ENCODE measurements around the gene SHROOM1.
A peak's percentile ranks its signal among the peaks of the same experiment; 100 is the strongest.

Gene SHROOM1

DNA sequence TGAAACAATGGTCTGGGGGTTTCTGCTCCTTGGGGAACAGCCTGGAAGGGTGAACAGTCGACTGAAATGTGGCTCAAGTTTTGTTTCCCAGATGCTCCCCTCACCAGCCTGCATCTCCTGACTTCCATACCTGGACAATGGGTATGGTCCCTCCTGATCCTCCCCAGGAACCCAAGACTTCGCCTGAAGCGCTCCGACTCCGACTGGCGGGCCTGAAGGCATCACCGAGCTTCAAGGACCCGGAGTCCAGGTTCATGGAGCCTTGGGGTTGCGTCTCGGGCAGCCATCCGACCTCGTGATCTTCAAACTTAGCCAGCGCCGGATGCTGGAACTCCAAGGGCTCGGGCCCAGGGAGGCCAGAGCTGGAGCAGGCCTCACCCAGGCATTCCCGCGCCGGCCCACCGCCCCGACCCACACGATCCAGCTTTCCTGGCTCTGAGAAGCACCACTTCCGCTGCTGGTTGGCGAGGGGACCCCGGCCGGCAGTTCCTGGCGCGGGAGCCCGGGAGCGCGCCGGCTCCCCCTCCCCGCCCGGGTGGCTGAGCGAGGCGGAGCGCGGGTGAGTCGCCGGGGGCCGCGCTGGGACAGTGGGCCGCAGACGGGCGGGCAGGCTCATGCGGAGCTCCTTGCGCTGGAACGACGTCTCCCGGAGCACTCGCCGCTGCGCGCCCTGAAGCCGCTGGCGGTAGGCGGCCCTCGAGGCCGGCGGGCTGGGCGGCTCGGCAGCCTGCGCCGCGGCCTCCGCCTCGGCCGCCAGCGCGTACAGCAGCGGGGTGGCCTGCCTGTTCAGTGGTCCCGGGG is 5.2 kb downstream of the SHROOM1 start:
- no peak for DNase-seq (ENCODE audit: low spot score)

DNA sequence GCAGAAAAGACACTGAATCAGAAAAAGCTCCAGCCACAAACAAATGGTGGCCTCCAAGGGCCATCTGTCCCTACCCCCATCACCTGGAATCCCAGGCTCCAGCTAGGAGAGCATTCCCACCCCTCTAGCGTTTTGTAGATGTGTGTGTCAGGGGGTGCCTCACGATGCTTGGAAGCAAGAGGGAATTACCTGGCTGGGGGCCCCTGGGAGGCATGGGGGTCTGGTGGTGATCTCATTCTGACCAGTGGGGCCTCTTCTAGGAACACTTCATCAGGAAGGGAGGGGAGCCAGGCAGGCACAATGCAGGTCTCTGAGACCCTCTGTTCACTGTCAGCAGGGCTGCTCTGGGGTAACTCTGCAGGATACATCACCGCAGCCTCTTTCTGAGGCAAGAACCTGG is 6.0 kb downstream of the SHROOM1 start:
- no peak for DNase-seq (ENCODE audit: low spot score)

DNA sequence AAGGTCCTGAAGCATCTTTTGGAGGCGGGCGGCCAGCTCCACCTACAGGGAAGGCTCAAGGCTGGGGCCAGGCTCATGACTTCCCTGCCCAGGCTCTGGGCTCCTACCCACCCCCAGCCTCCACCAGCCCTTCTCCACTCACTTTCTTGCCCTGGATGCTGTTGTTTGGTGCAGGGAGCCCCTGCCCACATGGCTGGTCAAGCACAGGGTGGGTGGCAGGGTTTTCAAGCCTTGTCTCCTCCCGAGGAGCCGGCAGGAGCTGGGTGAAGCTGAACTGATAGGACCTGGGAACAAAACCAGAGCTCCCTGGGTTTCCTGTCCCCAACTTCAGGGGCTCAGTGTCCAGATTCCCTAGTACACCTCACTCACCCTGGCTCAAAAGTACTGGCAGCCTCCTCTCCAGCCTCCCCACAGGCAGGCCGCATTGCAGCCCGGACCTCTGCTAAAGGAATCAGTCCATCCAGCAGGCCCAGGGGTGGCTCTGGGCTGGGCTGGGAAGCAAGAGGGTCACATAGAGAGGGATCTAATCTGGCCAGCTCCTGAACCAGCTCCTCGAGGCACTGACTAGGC is 6.9 kb downstream of the SHROOM1 start:
- DNase-seq (ENCODE audit: low spot score), result no peak

DNA sequence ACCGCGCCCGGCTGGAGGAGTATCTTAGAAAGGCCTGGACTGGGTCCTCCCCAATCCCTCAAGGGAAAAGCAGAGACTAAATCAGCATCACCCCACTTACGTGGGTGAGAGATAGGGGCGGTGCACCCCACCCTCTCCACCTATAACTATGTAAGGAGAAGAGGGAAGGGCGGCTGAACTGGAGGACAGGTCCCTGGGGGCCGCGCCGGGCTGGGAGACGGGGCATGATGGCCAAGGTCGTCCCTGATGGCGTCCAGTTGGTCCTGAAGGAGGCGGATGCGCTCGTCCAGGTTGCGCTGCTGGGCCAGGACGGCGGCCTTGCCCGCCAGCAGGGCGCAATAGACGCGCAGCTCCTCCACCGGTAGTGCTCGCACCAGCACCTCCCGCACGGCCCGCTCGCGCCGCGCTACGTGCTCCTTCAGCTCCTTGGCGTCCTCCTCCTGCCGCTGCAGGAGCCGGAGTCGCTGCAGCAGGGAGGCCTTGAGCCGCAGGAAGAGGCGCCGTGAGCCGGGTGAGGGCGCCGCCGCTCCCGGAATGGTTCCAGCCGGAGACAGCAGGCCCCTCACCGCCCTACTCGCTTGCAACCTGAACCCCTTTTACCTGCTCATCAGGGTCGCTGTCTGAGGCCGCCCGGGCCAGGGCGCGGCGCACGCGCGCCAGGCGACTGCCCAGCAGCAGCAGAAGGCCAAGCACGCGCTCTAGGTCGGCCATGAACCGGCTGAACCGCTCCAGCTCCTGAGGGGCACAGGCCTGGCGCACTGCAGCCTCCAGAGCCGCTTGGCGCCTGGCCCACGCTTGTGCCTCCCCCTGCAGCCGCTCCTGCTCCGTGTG is 7.6 kb downstream of the SHROOM1 start:
- no peak for DNase-seq (ENCODE audit: low spot score)

DNA sequence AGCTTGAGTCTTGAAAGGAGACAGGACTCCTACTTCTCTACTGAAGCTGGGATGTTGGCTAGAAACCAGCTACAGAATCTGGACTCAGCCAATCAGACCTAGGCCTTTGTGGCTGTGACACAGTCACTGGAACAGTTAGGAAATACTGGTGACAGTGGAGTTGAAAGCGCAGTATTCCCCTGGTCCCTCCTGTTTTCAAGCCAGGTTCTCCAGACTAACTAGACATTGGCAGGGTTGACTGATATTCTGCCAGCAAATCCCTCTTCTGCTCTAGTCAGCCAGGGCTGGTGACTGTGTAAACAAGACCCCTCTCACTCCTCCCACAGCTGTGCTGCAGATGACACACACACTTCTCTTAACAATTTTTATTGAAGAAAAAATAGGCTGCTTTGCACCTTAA is 8.7 kb downstream of the SHROOM1 start:
- no peak for DNase-seq (ENCODE audit: low spot score)

DNA sequence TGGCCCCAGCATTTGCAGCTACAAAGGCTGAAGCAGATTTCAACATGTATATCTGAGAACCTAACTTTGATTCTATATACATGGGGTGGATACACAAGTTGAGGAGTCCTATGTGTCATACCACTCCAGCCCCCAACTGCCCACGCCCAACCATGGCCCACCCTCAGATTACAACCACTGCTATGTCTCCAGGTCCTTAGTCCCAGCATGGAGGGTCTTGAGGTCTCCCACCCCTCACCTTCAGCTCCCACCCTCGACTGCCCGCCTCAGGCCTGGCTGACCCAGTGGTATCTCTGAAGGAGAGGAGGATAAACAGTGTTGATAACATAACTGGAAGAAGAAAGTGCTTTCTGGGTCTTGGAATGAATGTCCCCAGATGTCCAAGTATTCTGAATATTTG is 9.1 kb downstream of the SHROOM1 start:
- no peak for DNase-seq (ENCODE audit: low spot score)

DNA sequence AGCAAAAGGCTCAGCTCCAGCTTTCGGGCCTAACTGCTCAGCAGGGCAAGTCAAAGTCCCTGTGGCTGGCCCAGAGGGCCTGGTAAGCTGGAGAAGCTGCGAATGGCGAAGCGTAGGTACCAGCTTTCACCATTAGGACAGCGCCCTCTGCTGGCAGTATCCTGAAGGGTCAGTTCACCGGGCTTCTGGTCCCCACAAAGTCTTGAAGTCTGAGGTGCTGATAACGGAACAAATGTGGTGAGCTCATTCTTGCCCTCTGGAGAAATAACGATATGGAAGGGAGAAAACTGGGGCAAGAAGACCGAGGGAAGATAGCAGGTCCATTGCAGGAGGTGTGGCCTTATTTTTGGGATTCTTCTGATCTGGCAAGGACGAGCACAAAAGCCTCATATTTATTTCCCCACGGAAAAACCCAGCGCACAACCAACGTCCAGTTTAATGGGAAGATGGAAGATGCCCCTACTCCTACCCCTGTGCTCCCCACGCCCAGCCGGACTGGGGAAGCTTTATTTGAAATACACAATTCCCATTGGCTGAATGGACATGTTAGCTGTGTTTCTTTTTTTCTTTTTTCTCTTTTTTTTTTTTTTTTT is 10.2 kb downstream of the SHROOM1 start:
- peak; percentile 89 for DNase-seq (ENCODE audit: low spot score)

DNA sequence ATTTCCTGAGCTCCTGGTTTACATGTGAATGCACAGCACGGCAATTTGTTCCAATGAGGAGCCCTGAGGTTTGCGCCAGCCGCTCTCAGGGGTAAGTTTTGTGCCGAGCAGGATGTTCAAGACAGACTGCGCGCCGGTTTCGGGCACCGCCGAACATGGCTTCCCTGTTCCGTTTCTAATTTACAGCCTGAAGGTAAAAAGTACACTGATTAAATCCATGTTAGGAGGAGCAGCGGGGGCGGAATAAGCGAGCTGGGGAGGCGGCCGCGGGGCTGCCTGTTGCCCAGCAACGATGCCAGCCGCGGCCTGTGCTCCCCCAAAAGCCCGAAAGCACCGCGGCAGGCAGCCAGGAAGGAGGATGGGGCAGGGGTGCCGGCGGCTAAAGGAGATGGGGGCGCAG is 11.0 kb downstream of the SHROOM1 start:
- DNase-seq (ENCODE audit: low spot score), result no peak

DNA sequence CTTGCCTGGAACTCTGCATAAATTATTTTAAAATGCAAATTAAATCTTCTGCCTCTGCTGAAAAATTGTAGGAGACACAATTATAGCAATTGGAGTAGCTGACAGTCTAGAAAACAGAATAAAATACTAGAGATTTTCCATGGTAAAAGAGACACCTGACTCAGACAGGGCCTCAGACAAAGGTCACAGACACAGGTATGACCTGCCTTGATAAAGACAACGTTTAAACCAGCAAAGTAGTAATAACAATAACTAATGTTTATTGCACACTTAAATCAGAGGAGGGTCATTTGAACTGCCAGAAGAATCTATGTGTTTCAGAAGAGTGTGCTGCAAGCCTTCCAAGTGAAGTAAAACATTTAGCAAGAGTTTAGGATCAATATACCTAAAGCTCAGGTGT is 13.4 kb downstream of the SHROOM1 start:
- no peak for DNase-seq (ENCODE audit: low spot score)

DNA sequence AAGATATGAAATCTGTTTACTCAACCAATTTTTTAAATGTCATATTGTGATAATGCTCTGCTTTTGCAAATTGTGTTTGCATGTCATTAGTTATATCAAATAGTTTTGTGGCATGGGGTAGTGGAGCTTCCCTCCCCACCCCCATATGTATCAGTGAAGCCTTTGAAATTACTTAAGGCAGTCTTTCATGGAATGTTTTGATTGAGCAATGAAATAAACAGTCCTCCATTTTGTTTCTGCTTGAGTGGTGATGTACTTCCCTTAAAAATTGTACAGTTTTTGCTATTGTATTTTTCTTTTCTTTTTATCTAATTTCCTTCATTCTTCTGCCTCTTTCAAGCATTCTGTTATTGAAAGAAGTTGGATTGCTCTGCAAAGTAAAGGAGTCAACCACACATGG is 13.9 kb downstream of the SHROOM1 start:
- DNase-seq (ENCODE audit: low spot score), result no peak

DNA sequence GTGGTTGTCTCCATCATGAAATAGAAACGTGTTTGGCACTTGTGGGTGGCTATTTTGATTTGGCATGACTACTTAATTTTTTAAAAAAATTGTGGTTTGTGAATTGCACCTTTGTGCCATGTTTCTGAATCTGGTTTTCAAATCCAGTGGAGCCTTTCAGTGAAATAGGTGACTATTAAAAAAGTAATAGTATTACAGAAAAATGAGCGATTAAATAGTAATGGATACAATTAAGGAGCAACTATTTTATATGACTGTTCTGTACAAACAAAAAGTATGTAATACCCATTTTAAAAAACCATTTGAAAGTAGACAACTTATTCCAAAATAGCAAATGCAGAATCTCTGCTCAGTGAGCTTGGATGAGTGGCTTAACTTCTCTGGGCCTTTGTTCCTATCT is 14.4 kb downstream of the SHROOM1 start:
- DNase-seq (ENCODE audit: low spot score), result no peak

DNA sequence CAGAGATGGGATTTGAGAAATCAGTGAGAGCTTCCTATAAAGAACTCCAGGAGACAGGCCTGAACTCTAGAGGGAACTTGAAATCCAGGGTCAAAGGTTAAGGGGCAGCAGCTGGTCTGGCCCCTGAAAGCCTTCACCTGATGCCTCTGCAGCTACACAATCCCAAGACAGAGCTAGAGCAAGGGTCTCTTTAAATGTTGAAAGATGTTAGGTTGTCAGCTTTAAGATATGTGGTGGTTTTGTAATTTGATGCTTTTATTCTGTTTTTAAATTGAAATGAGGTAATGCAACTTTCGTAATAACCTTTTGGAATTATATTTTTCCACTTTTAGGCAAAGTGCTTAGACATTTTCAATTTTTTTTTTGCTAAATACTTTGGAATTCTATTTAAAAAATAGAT is 15.0 kb downstream of the SHROOM1 start:
- DNase-seq (ENCODE audit: low spot score), result no peak

DNA sequence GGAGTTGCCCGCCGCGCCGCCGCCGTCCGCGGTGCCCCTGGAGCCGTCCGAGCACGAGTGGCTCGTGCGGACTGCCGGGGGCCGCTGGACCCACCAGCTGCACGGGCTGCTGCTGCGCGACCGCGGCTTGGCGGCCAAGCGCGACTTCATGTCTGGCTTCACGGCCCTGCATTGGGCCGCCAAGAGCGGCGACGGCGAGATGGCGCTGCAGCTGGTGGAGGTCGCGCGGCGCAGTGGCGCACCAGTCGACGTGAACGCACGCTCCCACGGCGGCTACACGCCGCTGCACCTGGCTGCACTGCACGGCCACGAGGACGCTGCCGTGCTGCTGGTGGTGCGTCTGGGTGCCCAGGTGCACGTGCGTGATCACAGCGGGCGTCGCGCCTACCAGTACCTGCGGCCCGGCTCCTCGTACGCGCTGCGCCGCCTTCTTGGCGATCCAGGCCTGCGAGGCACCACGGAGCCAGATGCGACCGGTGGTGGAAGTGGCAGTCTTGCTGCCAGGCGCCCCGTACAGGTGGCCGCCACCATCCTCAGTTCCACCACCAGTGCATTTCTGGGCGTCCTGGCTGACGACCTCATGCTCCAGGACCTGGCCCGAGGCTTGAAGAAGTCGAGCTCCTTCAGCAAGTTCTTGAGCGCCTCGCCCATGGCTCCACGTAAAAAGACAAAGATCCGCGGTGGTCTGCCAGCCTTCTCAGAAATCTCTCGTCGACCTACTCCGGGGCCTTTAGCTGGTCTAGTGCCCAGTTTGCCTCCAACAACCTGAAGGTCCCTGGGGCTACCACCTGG is 15.7 kb downstream of the SHROOM1 start:
- DNase-seq (ENCODE audit: low spot score), result no peak

DNA sequence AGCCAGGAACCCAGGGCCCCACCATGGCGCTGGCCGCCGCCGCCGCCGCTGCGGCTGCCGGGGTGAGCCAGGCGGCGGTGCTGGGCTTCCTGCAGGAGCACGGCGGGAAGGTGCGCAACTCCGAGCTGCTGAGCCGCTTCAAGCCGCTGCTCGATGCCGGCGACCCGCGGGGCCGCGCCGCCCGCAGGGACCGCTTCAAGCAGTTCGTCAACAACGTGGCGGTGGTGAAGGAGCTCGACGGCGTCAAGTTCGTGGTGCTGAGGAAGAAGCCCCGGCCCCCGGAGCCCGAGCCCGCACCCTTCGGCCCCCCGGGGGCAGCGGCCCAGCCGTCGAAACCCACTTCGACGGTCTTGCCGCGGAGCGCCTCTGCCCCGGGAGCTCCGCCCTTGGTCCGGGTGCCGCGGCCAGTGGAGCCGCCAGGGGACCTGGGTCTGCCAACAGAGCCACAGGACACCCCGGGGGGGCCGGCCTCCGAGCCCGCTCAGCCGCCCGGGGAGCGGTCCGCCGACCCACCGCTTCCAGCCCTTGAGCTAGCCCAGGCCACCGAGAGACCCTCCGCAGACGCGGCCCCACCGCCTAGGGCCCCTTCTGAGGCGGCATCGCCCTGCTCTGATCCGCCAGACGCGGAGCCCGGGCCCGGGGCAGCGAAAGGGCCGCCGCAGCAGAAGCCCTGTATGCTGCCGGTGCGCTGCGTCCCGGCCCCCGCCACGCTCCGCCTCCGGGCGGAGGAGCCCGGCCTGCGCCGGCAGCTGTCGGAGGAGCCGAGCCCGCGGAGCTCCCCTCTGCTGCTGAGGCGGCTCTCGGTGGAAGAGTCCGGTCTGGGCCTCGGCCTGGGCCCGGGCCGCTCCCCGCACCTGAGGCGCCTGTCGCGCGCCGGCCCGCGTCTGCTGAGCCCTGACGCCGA is 16.6 kb downstream of the SHROOM1 start:
- no peak for DNase-seq (ENCODE audit: low spot score)

DNA sequence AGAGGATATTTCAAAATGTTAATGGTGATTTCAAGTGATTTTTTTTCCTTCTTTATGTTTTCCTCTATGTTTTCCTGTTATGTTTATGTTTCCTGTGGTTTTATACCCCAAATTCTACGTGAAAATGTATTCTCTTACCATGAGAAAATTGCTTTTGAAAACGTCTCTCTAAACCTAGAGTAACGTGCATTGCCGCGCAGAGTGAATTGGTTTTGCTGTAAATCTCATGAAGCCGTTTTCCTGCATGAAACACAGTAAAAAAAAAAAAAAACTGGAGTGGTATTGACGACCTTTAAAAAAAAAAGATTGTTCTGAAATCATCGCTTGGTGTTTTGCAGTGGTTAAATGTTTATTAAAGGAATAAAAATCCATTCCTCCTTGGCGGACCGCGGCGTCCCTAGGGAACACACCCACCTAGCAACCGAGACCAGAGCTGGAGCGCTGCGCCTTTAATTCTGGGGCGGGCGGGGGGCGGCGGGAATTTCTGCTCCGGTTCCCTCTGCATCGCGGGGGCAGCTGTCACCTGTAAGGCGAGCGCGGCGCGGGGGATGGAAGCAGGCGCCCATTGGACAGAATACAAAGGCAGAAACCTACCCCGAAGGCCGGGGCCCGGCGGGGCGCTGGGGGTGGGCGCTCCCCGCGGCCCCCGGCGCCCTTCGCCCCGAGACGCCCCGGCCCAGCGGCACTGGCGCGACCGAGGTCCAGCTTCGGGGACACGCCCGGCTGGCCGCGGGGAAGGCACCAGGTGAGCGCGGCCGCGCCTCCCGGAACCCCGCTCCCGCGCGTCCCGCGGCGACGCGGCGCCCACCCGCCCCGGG is 17.5 kb downstream of the SHROOM1 start, which contains the start of gene SOWAHA:
Gene SOWAHA, plus strand, starts transcription at position 522 of the 818 bp plus-strand sequence. CDS start 320 bp downstream, outside the sequence.
- DNase-seq (ENCODE audit: low spot score), result no peak

DNA sequence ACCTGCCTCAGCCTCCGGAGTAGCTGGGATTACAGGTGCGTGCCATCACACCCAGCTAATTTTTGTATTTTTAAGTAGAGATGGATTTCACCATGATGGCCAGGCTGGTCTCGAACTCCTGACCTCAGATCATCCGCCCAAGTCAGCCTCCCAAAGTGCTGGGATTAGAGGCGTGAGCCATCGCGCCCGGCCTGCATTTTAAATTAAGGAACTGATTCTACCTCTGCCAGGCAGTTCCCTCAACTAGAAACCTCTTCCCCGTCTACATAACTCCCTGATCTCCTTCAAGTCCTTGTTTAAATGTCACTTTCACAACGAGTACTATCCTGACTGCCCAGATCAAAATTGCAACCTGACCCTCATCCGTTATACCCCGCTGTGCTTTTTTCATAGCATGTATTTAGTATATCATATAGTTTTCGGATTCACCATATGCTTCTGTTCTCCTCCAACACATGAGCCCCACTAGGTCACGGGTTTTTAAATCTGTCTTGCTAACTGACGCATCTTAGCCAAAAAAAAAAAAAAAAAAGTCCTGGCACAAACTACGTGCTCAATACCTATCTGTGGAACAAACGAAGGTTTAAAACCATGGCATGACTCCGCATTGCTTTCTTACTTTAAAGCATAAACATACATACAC is 18.2 kb downstream of the SHROOM1 start:
- no peak for DNase-seq (ENCODE audit: low spot score)

DNA sequence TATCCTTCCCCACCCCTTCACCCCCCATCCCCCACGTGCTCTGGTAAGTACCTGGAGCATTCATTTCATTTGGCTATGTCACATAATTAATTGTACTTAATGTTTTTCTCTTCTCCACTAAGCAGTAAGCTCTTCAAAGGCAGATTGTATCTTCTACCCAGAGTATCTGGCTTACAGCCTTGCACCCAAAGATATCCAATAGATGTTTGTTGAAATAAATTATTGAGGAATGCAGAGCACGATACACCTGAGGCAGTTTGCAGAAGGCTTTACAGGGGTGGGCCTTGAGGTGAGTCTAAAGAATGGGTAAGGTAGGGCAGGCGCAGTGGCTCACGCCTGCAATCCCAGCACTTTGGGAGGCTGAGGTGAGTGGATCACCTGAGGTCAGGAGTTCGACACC is 19.8 kb downstream of the SHROOM1 start:
- no peak for DNase-seq (ENCODE audit: low spot score)

DNA sequence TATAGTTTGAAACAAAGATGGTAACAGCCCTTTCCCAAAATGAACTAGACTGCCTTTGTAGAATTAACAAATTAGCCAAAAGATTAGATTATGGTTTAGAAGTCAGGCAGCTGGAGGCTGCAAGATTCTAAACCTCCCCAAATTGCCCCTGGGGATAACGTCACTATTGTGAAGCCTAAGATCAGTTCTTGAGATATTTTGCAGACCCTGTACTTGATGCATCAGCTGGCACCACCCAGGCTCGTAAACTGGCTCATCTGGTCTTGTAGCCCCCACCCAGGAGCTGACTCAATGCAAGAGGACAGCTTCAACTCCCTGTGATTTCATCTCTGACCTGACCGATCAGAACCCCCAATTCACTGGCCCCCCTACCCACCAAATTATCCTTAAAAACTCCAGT is 21.6 kb downstream of the SHROOM1 start:
- DNase-seq (ENCODE audit: low spot score), result no peak

DNA sequence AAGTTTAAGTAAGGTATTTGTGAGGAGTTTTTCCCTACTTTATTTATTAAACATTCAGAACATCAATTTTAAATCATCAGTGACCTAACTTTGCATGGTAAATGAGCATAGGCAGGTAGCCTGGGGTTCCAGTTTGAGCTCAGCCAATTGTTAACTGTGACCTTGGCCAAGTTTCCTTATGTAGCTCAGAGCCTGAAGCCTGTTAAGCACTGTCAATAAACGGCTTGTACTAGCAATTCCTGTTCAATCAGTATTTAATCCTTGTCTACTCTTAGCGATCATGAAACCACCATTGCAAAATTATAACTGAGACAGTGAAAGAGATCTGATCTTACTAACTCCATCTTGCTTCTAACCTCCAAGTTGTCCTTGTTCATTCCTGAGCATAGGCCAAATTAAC is 22.0 kb downstream of the SHROOM1 start:
- DNase-seq (ENCODE audit: low spot score), result no peak
